ENCODE results near the gene CAMK2D. TPM values are rescaled to one million over a fixed set of nuclear protein-coding genes. Genes with fewer than 3 reads are reported as not detected.

The CAMK2D gene
- total RNA-seq, 4 donors from 2014 or later, result 62.0 to 122 (median 85.1) TPM

DNA sequence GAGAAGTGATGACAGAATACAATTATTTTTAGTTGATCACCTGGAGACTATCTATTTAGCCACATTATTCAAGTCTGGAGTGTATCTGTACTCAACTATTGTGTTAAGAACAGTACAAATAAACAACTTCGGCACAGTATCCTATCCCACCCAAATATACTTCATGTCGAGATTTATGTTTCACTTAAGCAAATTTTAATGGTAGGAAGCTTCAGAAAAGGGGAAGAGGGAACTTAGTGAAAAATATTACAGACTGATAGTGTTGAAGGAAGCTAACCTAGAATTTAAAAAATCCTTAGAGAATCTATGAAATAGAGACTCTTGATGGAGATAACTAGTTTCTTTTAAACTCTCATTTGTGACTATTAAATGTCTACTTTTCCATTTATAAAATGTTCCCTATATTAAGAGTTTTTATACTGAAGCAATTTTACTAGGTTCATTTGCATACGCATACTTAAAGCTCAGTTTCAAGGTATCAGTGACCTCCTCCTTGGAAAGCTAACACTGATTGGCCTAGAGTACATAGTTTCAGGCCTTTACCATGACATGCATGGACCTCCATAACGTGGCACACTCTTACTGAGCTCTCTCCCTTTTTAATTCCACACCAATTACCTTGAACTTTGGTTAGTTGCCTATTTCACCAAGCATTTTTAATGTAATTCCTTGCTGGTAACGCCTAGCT, 197.7 kb downstream of the CAMK2D start:
- TF ChIP-seq, protein P1, sequence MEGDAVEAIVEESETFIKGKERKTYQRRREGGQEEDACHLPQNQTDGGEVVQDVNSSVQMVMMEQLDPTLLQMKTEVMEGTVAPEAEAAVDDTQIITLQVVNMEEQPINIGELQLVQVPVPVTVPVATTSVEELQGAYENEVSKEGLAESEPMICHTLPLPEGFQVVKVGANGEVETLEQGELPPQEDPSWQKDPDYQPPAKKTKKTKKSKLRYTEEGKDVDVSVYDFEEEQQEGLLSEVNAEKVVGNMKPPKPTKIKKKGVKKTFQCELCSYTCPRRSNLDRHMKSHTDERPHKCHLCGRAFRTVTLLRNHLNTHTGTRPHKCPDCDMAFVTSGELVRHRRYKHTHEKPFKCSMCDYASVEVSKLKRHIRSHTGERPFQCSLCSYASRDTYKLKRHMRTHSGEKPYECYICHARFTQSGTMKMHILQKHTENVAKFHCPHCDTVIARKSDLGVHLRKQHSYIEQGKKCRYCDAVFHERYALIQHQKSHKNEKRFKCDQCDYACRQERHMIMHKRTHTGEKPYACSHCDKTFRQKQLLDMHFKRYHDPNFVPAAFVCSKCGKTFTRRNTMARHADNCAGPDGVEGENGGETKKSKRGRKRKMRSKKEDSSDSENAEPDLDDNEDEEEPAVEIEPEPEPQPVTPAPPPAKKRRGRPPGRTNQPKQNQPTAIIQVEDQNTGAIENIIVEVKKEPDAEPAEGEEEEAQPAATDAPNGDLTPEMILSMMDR (IDR thresholded peaks at IDR 0.05; ENCODE audit: low read depth), result no peak

DNA sequence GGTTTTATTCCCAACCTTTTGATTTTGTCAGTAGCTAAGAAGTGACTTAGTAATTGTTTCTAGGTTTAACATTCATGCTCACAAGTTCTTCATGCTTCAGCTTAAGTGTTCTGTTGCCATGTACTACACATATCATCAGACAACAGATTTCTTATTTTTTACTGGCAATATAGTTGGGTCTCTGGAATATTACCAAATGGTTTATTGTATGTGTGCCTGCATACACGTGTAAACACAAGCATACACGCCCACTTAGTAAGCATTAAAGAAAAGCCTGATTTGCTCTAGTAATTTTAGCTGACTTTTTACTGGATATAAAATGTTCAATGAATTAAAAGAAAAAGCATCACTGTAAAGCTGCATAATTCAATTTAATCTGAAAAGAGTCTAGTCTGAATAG, 199.8 kb downstream of the CAMK2D start:
- TF ChIP-seq, protein P1 (IDR thresholded peaks at IDR 0.05; ENCODE audit: low read depth), result no peak

DNA sequence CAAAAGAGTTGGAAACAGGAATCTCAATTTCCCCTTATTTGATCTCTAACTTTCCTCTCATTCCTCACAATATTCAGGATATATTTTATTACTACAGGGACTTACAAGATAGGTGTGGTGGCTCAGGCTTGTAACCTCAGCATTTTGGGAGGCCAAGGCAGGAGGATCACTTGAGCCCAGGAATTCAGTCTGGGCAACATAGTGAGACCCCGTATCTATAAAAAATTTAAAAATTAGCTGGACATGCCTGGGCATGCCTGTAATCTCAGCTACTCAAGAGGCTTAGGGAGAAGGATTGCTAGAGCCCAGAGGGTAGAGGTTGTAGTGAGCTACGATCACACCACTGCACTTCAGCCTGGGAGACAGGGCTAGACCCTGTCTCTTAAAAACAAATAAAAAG, 200.4 kb downstream of the CAMK2D start:
- TF ChIP-seq, protein P1 (IDR thresholded peaks at IDR 0.05; ENCODE audit: low read depth), result no peak

DNA sequence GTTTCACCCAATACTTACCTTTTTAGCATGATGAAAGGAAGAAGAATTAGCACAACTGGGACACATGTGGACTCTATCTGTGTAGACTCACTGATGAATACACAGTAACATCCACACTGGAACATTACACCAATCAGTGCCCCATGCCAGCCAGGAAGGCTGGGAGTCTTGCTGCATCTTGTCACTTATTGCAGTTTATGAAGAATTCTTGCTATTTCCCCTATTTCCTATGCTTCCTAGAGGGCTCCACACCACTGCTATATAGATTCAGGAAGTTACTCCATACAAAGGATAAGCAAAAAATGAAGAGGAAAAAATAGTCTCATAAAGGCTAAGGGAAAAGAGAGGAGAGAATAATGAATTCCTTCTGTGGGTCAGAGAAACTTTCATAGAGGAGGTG, 201.0 kb downstream of the CAMK2D start:
- TF ChIP-seq, protein P1 (IDR thresholded peaks at IDR 0.05; ENCODE audit: low read depth), result no peak

DNA sequence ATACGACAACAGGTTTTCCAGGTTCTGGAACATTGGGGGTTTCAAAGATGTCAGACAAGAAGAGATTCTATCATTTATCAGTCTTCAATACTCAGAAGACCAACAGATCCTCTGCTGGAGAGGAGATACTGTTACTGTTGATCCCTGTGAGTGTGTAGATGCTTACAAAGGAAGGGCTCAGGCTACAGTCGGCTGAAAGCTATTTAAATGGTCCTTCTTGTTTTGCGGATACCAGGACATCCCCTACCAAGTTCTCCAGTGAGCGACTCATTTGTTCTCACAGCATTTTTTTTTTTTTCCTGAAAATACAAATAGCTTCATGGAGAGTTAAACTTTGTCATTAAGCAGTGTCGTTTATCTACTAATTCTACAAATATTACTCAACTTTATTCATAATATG, 201.6 kb downstream of the CAMK2D start:
- TF ChIP-seq, protein P1 (IDR thresholded peaks at IDR 0.05; ENCODE audit: low read depth), result no peak

DNA sequence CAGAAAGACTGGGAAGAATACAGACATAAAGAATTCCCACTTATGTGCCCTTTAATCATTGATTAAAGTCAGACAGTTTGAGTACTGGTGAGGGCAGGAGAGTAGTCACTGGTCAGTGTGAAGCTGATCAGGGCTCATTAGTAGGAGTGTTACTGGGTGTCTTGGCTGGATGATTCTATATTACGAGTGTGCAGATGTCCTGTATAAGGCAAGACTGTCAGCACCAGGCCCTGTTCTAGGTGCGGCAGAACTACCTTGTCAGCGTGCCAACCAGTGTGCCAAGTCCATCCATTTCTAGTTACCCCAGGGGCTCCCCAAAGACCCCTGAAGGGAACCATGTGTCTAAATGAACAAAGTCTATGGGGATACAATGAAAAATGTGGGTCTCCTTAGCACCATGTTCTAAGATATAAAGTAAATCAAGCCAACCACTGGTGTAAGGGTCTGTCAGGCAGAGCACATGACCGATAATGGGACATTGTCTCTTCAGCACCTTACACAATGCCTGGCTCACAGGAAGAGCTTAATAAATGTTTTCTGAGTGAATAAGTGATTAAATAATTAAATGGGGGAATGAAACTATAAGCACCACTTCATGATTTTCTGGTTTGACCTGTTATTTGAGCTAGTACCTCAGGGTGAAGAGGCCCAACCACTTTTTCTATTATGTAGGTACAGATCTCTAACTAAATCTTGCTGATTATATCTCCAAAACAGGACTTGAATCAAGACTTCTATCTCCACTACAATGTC, 205.0 kb downstream of the CAMK2D start:
- TF ChIP-seq, protein P1 (IDR thresholded peaks at IDR 0.05; ENCODE audit: low read depth), result no peak

DNA sequence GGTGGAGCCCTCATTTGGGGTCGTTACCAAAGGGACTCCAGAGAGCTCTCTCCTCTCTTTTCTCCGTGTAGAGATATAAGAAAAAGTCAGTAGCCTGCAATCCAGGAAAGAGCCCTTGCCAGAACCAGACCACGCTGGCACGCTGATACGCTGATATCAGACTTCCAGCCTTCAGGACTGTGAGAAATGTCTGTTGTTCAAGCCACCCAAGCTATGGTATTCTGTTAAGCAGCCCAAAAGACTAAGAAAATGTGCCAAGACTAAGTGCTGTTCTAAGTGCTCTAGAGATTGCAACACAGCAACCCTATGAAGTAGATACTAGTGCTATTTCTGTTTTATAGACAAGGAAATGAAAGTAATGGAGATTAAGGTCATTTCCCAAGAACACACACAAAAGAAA, 205.7 kb downstream of the CAMK2D start:
- TF ChIP-seq, protein P1 (IDR thresholded peaks at IDR 0.05; ENCODE audit: low read depth), result no peak
